Ishikawa (cell line): ENCODE results near the gene DAB2IP.

ENCODE experiments used
- CEBPB ChIP-seq: IDR thresholded peaks from 2 replicates; pipeline ENCODE4 v1.6.1; 2012
- CREB1 ChIP-seq: IDR thresholded peaks from 2 replicates; pipeline ENCODE4 v1.6.1; 2012; ENCODE audit warnings: low read depth
- EGR1 ChIP-seq: IDR thresholded peaks from 2 replicates; pipeline ENCODE4 v1.6.1; 2012
- EP300 ChIP-seq: IDR thresholded peaks from 2 replicates; pipeline ENCODE4 v1.6.1; 2012; ENCODE audit warnings: borderline replicate concordance
- FOXM1 ChIP-seq: IDR thresholded peaks from 2 replicates; pipeline ENCODE4 v1.6.1; 2012; ENCODE audit warnings: low read depth, borderline replicate concordance
- NFIC ChIP-seq: IDR thresholded peaks from 2 replicates; pipeline ENCODE4 v1.6.1; 2012
- RAD21 ChIP-seq: IDR thresholded peaks from 2 replicates; pipeline ENCODE4 v1.6.1; 2012; ENCODE audit warnings: low read depth
- REST ChIP-seq: IDR thresholded peaks from 2 replicates; pipeline ENCODE4 v1.6.1; 2012; ENCODE audit warnings: low read depth, mild to moderate bottlenecking
- TAF1 ChIP-seq: IDR thresholded peaks from 2 replicates; pipeline ENCODE4 v1.6.1; 2012; ENCODE audit warnings: low read depth, mild to moderate bottlenecking
- TCF12 ChIP-seq: IDR thresholded peaks from 2 replicates; pipeline ENCODE4 v1.6.1; 2012; ENCODE audit warnings: low read depth
- TEAD4 ChIP-seq: IDR thresholded peaks from 2 replicates; pipeline ENCODE4 v1.6.1; 2012
- USF1 ChIP-seq: IDR thresholded peaks from 2 replicates; pipeline ENCODE4 v1.6.1; 2012
- YY1 ChIP-seq: IDR thresholded peaks from 2 replicates; pipeline ENCODE4 v1.6.1; 2012; ENCODE audit warnings: low read depth
- ZBTB7A ChIP-seq: IDR thresholded peaks from 2 replicates; pipeline ENCODE4 v1.6.1; 2012; ENCODE audit warnings: low read depth
- TF ChIP-seq, protein P1 (sequence below): IDR thresholded peaks from 2 replicates; pipeline ENCODE4 v1.6.1; 2012

DAB2IP gene

GRCh38 chr9:121673576-121673975 is 22.1 kb downstream of the DAB2IP start:
- TF ChIP-seq NFIC (no peak), USF1 (no peak)
- TF ChIP-seq, protein P1, sequence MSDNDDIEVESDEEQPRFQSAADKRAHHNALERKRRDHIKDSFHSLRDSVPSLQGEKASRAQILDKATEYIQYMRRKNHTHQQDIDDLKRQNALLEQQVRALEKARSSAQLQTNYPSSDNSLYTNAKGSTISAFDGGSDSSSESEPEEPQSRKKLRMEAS, result no peak

- no peak for TF ChIP-seq TCF12
- no peak for TF ChIP-seq CEBPB
- TF ChIP-seq USF1, result no peak
- TF ChIP-seq RAD21, result no peak
- no peak for TF ChIP-seq REST
- TF ChIP-seq TEAD4, result no peak
- TF ChIP-seq TAF1, result no peak
- no peak for TF ChIP-seq EGR1
- TF ChIP-seq, protein P1, result no peak
- no peak for TF ChIP-seq FOXM1
- TF ChIP-seq NFIC, result no peak
- TF ChIP-seq ZBTB7A, result no peak
- TF ChIP-seq EP300, result no peak
- no peak for TF ChIP-seq YY1
- no peak for TF ChIP-seq CREB1
Measured at GRCh38 chr9:121674017-121674416, 22.6 kb downstream of the DAB2IP start.

DNA sequence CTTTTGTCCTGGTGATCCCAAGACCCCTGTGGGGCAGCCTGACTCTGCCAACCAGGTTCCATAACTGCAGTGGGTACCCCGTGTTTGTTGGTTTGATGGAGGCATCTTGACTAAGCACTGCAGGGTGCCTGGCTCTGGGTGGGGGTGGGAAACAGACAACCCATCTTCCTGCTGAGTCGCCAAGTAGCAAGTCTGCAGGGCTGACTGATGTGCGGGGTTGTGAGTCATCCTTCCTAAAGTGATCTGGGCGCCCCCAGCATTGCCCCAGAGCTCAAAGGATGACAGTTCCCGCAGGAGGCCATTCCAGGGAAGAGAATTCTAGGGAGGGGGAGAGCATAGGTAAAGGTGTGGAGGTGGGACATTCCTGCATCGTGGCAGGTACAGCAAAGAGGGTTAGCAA is 23.5 kb downstream of the DAB2IP start:
- TF ChIP-seq TEAD4 (no peak), TAF1 (no peak), YY1 (no peak), RAD21 (no peak), CREB1 (no peak), FOXM1 (no peak), EGR1 (no peak)

DNA sequence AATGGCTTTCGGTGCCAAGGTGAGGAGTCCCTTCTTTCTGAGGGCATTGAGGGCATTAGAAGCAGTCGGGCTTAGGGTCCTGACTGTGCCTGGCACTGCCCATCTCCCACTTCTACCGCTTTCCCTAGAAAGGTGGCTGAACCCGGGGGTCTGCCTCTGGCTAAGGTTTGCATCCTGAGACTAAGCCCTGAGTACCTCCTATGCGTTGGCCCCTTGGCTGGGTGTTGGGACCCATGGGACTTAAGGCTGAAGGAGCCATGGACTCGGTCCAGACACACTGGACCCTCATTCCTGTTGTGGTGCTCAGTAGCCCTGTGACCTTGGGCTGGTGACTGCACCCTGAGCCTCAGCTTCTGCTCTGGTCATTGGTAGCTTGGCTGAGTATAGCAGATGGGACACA is 23.9 kb downstream of the DAB2IP start:
- TF ChIP-seq YY1 (no peak), CREB1 (no peak), TEAD4 (no peak), NFIC (no peak), RAD21 (no peak), EGR1 (no peak), TCF12 (no peak), TAF1 (no peak), FOXM1 (no peak)
- TF ChIP-seq, protein P1, result no peak

DNA sequence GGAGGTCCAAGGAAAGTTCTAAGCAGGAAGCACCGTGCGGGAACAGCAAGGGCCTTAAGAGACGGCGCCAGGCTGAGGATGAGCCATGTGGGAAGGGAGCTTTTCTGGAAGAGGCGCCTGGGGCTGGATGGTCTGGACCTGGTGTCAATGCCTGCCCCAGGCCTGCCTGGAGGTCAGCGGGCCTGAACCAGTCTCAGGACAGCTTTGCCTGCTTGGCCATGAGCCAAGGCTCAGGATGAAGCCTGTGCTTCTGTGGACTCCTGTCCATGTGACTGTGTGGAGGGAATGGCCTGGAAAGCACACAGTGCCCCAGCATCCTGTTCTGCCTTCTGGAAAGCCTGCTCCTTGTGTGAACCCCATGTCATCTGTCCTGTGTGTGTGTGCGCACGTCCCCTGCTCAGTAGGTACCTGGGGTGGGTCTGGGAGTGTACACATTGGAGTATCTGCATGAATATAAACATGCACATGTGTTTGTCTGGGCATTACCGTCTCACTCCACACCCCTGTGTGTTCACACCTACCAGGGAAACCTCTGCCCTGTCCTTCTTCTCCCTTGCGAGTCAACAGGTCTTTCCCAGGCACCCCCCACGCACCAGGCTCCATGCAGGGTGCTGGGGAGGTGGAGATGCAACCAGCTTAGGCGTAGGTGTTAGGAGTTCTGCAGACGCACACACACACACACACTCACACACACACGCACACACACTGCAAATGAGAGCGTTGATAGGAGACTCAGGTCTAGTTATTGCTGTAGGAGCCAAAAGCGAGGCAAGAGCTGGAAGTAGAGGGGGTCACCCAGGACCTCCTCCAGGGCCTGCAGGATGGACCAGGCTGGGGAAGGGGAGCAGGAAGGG is 24.8 kb downstream of the DAB2IP start:
- TF ChIP-seq YY1 (no peak), CEBPB (no peak), CREB1 (no peak), NFIC (peak; percentile 46; the same call in 1 of the 2 replicates), TCF12 (no peak)

DNA sequence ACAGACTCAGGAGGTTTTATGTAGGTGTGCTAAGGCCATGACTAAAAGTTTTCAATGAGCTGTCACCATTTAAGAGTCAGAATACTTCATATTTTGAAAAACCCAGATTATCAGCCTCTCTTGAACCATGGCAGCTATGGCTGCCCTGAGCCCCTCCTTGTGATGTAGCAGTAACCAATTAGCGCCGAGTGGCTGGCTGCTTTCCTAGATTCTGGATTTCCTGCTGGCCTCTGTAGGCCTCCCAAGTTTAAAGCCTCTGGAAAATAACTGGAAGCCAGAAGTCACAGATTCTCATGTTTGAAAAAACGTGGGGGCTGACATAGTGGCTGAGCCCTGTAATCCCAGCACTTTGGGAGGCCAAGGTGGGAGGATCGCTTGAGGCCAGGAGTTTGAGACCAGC is 25.5 kb downstream of the DAB2IP start:
- TF ChIP-seq USF1 (no peak), EP300 (no peak), TEAD4 (no peak), NFIC (no peak), YY1 (no peak)
- TF ChIP-seq, protein P1, result no peak

- TF ChIP-seq NFIC (no peak), TCF12 (no peak), TEAD4 (no peak), EP300 (no peak), FOXM1 (no peak), YY1 (no peak), TAF1 (no peak), CREB1 (no peak)
Measured at GRCh38 chr9:121678501-121679022, 27.1 kb downstream of the DAB2IP start.
